Prostate gland (tissue), 2 donors: ENCODE measurements around the gene ADAMTS3.

Experiments used
- CTCF ChIP-seq, 4 experiments: fragments of 200-600 bp in 2 of 4; fragments of 450-650 bp in 2 of 4; sonication (generic) in 2 of 4; IDR thresholded peaks; 1 replicate in 3 of 4; 2 replicates in 1 of 4; pipeline ENCODE4 v1.5.1; 2016 to 2019; ENCODE audit warnings: antibody characterized with exemption in 4 of 4, mild to moderate bottlenecking in 2 of 4, moderate library complexity in 2 of 4
- POLR2A ChIP-seq: fragments of 450-650 bp; IDR thresholded peaks from one replicate; pipeline ENCODE4 v1.6.1; 2016; ENCODE audit warnings: antibody characterized with exemption, mild to moderate bottlenecking
- POLR2AphosphoS5 ChIP-seq: sonication (generic); formaldehyde crosslinking; IDR thresholded peaks from one replicate; pipeline ENCODE4 v1.6.1; 2017; ENCODE audit warnings: antibody characterized with exemption

- TF ChIP-seq CTCF (IDR thresholded peaks at IDR 0.05) = no peak
- no peak for TF ChIP-seq POLR2A
- no peak for TF ChIP-seq POLR2AphosphoS5
Measured at GRCh38 chr4:72527038-72527646, 41.9 kb downstream of the ADAMTS3 start.
